Non-pigmented ciliary epithelial cell (primary cell): ENCODE results near the gene LEPR.

Experiments
- DNase-seq: peaks from one replicate; pipeline ENCODE4 v3.0.0-alpha.2; 2010; ENCODE audit warnings: low read depth

LEPR gene

DNA sequence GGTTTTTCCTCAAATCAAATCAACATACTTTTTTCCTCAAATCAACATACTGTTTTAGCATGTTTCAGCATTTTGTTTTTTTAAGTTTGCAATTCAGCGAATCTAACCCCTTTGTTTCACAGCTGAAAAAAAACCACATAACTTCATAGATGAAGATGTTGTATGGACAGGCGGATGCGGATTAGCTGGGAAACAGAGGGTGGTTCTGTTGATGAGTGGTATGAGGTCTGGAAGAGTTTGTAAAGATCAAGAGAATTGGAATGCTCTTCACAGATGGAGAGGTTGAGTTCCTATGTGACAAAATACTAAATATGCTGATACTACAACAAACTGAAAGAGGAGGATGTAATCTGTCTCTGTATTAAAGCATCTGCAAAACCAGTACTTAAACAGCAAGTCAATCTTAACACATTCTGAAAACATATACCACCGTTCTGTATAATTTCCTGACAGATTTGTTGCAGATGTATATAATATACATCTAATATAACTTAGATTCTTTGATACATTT is 10.6 kb upstream of the LEPR start:
- no peak for DNase-seq

DNA sequence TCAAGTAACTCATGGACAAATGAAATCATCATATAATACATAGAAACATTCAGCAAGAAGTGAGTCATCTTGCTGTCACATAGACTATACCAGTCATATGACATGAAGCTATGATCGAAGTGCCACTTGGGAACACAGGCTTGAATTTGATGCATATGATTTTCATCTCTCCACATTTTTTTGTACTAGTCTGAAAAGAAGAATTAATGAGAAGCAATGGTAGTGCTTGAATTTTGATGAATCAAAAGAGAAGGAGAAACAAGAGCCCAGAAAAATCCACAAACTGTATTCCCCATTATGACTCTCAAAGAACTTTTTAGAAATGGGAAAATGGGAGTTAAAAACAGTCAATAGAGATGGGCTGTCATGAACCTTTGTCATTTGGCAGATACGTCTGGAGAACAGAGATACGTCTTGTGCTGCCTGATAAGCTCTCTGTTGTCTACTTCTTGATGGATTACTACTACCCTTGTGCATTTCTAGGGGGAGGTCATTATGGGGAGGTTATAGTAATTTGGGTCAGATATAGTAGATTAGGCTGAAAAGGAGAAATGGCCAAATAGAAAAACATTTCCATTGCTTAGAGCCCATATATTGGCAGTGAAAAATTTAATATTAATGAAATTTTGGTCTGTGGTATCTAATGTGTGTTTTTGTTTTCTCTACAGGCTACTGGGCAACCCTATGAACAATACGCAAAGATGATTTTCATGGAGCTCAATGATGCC is 8.0 kb upstream of the LEPR start:
- DNase-seq, result no peak

DNA sequence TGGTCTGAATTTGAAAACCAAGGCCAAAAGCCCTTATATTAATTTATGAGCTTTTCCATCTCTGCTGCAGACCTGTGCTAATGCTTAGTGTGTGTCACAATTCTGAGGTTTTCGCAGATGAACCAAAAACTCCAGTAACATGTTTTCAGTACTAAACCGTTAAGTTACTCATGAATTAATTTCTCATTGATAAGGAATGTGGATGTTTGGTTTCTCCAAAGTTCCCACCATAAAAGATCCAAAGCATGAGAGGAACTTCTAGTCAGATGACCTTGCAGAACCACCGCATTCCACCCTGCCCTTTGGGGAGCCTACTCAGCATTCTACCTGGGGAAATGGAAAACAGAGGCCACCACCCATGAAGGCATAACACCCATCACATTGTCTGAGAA is 7.5 kb upstream of the LEPR start:
- peak; percentile 56 for DNase-seq

DNA sequence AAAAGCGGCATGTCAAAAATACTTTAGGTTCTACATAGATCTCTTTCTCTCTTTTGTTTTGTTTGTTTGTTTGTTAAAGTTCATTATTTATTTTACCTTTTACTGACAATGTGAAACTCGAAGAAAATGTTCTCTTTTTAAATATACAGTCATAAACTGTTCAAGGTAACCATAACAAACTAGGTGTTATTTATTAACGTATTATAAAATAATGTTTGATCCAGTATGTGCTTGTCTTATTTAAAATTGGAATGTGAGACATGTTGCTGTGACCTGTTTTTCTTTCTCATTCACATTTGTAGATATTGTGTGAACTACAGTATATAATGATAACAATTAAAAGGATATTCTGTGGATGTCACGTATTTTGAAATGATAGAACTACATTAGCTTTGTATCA is 5.9 kb upstream of the LEPR start:
- no peak for DNase-seq

DNA sequence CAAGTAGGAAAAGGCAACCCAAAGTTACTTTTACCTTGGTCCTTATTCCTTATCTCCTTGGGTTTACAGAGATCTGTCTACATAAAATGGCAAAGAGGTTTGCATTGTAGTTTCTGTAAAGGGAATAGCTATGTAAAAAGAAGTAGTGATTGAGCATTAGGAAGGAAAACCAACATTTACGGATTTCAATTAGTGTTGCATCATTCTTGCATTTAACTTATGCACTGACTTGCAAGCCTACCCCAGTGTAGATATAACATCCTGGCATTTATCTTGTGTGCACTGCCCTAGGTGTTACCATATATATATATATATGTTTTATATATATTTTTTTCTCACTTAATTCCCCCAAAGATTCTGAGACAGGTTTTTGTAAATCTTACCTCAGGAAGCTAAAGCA is 3.7 kb upstream of the LEPR start:
- no peak for DNase-seq

DNA sequence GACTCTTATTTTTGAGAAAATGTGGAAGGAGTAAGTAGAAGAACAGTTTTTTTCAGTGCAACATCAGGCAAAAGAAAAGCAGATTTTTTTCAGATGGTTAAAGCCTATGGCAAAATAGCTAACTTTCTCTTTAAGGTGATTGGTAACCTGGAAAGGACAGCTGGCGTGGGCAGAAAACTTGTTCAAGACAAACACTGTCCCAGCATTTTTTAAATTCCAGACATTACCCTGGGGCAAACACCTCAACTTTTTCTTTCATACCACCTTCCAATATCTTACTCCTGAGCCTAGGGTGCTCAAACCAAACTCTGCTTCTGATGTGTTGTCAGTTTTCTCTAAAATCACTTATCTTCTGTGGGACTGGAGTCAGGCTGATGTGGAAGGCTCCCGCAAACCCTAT is 2.7 kb upstream of the LEPR start:
- DNase-seq, result no peak

DNA sequence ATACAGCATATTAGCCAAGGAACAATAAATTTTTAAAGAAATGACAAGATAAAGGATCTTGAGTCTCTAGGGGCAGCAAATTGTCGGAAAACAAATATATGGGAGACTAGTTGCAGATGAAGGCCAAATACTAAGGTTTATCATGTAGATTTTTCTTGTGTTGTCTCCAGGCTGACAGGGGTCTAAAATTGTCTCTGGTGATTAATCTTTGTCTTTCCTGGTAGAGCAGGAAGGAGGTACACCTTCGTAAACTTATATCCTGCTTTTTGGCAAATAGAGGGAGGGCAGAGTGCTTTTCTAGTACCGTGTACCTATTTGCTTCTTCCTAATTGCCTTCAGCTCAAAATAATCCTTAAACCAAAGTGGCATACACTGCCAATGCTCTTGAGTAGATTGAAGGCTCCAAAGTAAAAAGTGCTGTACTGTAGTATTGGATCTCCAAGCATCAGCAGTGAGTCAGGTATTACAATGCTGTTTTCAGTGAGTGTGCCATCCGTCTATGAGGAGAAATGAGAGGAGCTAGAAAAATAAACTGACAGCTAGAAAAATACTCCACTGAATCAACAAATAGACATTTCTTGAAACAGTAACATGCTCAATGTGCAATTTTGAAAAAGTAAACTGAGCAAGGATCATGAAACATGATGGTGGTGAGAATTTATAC is 1.8 kb upstream of the LEPR start:
- DNase-seq, result no peak

DNA sequence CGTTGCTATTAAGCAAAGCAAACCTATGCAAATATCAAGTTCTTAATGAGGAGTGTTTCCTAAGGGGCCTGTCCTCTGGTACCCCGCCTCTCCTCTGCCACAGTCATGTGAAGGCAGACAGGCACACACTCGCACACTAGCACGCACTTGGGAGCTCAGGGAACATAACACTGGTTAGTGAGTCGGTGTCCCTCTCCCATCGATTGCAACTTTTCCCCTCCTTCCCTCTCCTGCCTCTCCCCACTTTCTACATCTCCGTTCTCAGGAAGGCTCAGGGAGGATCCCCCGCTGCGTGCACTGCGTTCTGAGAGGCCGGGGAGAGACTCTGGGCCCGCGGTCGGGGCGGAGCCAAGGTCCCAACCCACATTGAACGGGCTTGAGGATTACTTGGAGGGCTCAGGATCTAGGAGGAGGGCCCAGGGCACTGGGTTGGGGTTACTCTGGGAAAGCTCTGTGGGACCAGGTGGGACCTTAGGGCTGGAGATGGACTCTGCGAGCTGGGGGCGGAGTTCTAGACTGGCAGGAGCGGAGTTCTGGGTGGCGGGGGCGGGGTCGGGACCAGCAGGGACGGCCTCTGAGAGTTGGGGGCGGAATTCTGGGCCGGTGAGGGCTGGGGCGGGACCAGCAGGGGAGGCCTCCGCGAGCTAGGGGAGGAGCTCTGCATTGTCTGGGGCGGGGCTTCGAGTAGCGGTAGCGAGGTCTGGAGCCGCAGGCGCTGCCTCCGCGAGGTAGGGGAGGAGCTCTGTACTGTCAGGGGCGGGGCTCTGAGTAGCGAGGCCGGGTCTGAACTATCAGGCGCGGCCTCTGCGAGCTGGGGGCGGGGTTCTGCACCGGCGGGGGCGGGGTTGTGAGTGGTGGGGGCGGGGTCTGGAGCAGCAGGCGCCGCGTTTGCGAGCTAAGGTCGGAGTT is 533 bp upstream of the LEPR start:
- DNase-seq, result peak; percentile 93

DNA sequence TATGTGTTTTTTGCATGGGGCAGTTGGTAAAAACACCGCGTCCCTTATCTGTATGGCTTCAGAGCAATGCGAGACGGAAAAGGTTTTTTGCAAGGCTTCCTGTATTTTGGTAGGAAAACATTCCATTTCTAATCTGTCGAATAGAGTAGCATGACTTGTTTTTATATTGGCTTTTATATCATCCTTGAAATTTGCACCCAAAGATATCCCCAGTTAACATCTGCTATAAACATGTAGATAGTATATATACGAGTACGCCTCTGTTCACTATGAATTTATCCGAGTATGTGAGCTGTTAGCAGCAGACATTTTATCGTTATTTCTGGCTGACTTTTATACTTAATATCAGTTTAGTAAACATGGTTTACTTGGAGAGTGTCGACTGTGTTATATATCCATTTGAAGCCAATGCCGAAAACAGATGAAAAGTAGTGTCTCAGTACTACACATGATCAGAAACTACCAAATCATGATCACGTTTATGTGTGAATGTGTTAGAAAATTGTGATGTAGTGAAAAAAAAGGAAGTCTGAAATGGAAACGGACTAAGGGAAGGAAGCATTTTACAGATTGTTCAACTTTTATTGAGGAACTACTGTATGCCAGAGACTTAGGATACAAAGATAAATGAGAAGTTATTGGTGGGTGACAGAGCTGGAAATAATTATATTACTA is 1.0 kb downstream of the LEPR start:
- DNase-seq, result no peak

DNA sequence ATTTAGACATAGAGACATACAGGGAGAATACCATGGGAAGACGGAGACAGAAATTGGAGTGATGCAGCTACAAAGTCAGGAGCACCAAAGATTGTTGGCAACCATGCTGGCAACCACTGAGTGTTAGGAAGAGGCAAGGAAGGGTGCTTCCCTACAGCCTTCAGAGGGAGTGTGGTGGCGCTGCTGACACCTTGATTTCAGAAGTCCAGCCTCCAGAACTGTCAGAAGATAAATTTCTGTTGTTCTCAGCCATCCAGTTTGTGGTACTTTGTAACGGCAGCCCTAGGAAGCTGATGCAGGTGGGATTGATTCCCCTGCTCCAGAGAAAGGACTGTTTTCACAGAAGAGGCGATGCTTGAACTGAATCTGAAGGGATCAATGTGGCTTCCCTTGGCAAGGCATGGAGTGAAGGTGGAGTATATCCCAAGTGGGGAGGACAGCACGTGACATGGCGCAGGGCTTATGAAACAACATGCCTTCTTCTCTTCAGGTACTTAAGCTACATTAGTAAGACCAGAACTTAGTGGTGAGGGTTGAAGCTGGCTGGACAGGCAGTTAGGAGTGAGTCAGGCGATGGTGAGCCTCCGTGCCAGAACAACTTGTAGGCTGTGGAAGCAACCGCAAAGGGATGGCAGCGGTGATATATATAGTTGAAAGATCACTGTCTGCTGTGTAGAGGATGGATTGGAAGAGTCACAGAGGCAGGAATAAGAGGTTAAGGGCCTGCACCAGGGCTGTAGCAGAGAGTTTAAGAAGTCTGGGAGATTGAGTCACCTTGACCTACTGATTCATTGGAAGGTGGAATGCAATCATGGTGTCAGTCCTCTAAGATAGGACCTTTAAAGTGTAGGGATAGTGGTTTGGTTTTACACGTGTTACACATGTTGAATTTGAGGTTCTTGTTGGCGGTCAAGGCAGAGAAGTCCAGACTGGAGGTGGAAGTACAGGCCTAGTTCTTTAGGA is 2.1 kb downstream of the LEPR start:
- DNase-seq, result no peak

DNA sequence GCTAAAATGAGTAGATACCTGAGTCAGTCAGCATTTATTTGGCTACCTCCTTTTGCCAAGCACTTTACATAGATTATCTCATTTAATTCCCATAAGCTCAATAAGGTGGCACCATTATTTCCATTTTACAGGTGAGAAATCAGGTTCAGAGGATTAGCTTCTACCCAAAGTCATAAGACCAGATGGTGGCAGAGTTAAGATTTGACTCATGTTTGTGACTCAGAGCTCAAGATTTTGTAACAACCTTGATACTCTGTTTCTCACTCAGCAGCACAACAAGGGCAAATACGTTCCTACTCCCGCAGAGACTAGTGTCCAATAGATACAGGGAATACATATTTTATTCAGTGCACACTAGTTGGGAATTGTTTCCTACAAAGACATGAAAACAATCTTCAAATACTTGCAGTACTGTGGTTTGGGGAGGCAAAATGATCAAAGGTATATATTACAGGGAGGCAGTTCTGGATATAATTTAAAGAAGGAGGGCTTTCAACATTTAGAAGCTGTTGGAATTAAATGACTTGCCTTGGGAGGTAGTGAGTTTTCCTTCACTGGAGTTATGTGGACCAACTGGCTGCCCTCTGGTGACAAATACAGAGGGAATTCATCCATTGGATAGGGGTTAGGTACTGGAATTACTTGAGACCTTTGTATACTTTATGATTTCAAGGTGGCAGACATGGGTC is 3.6 kb downstream of the LEPR start:
- peak; percentile 81 for DNase-seq

DNA sequence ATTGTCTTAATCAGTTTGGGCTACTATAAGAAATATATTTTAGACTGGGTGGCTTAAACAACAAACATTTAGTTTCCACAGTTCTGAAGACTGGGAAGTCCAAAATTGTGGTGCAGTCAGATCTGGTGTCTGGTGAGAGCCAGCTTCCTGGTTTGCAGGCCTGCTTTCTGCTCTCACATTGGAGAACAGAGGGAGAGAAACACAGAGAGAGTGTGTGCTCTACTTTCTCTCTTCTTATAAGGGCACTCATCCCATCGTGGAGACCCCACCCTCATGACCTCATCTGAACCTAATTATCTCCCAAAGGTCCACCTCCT is 4.1 kb downstream of the LEPR start:
- no peak for DNase-seq

DNA sequence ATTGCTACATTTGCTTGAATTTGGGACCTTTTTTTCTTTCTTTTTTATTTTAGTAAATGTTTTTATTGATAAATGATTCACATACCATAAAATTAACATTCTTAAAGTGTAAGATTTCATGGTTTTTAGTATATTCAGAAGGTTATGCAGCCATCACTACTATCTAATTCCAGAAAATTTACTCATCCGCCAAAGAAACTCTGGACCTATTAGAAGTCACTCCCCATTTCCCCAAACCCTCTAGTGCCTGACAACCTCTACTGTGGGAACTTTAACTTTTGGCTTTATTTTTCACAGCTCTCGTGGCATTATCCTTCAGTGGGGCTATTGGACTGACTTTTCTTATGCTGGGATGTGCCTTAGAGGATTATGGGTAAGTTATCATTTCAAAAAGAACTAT is 4.5 kb downstream of the LEPR start:
- DNase-seq, result no peak

DNA sequence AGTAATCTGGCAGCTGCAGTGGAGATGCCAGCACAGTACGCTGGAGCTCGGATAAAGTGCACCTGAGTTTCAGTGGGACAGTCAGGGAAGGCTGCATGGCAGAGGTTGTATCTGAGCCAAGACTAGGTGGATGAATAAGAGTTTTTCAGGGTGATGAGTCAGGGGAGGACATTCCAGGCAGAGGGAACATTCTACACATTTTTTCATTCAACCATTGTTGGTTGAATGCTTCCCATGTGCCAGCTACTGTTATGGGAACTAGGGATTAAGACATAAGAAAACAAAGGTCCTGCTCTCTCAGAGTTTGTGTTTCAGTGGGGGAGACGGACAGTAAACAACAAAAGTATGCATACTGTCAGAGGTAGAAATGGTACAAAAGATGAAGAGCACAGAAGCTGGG is 5.2 kb downstream of the LEPR start:
- peak; percentile 67 for DNase-seq

DNA sequence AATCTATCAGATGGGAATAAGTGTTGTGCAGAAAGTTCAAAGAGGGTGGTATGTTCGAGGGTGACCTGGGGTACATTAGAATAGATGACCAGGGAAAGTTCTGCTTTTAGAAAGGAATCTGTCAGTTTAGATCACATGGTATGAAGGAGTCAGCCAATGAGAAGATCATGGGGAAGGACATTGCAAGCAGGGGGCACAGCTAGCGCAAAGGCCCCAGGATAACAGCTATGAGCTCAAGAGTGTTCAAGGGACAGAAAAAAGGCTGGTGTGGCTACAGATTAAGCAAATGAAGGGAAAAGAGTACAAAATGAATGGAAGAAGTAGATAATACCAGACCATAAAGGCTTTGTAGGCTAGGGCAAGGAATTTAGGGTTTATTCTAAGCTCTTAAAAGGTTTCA is 8.6 kb downstream of the LEPR start:
- DNase-seq, result no peak

DNA sequence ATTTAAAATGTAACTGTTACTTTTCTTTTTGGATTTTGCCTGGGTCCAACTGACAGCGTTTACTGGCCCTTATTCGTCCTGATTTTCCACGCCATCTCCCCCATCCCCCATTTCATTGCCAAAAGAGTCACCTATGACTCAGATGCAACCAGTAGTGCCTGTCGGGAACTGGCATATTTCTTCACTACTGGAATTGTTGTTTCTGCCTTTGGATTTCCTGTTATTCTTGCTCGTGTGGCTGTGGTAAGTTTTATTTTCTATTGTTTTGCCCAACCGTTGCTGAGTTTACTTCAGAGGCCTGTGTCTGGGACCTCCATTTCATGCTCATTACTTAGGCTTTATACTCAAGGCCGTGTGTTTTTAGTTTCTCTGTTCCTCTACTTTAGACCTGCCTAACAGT is 9.3 kb downstream of the LEPR start:
- DNase-seq, result peak; percentile 69

DNA sequence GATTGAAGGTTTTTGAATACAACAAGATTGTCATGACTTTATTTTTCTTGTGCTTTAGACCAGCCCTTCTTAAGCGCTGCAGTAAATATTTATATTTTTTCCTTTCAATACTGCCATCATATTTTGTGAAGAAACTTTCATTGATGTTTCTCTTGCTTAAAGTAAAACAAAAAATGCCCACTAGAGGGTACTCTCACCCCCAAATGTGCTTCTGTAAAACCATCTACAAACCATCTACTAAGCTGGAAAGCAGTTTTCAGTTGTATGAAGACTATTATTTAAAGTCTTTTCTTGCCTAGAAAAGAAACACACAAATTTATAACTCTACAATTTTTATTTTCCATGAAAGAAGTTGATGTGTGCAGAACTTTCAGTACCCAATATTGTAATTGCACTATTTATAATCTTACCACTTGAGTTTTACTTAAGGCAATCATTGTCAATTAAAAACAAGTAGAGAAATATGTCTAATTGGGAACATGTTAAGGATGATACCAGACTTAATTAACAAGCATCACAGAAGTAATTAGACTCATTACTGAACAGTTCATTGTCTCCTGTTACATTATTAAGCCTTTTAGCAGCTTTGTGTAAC is 10.7 kb downstream of the LEPR start:
- DNase-seq, result no peak

DNA sequence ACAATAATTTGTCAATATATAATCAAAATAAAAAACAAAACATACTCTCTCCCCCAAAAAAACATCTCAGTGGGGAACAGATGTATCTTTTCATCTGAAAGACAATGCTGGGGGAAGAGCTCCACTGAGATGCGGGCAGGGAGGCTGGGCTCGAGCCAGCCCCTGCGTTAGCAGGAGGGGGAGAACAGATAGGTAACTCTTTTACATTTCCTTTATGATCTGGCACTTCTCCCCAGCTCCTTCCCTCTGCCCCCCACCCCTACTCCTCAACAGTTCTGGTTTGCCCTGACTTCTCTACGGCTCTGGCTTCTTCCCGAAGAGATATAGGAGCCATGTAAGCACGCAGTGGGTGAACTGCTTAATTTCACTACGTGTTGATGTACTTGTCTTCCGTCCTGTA is 12.4 kb downstream of the LEPR start:
- DNase-seq, result no peak

DNA sequence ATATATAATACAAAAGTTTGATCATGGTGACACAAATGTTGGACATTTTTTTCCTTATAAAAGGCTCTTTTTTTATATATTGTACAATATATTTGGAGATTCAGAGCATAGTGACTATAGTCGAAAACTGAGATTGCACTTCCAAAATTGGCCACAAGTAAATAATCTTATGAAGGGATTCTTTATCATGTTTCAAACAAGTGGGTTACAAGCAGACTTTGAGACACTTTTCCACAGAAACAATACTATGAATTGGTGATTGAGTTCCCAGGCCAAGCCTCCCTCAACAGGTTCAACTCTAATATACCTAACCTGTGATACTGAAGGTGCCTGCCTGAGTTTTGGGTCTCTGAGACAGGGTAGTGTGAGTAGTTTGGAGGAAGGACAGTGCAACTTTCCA is 13.8 kb downstream of the LEPR start:
- no peak for DNase-seq

DNA sequence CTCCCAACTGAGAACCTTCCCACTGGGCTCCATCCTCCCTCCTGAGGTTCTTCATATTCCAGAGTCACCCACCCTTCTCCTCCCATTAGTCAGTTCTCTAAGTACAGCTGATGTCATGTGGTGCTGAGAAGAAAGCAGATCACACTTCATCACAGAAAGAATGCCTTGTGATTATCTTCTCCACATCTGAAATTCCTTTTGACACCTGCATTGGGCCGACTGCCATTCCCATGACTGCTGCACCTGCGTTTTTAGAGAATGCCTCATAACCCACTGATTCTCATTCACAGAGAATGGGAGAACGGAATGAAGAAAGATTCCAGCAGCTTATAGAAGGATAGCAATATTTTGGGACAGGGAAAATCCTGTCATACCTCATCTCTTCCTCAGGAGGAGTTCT is 14.3 kb downstream of the LEPR start:
- DNase-seq, result no peak
